GM12878 (cell line): Measurements from ENCODE around the gene MEGF11. TPM values are rescaled to one million over a fixed set of nuclear protein-coding genes. Genes with fewer than 3 reads are reported as not detected.

Experiments
- ATAC-seq: fragments of 200-7000 bp; cut with Tn5 transposase; 3 replicates; pipeline ENCODE4 v1.9.1; 2020; ENCODE audit warnings: mild to moderate bottlenecking, moderate library complexity
- BruUV-seq: library from RNA; stranded (reverse); fragments of 400-500 nt; replicated peaks from 2 replicates; lab custom pipeline; 2021; lab: Mats Ljungman, UMichigan
- CTCF ChIA-PET: fragments of 300-600 bp; sonication (Branson Sonifier 250); formaldehyde crosslinking; extraction: SDS; loops from one replicate; lab custom pipeline; 2021; ENCODE audit warnings: inconsistent platforms; lab: Yijun Ruan, JAX
- POLR2A ChIA-PET: fragments of 350-600 bp; formaldehyde crosslinking; extraction: SDS; loops from one replicate; lab custom pipeline; 2021; ENCODE audit warnings: inconsistent platforms; lab: Charles Lee
- RAD21 ChIA-PET: fragments of 300-600 bp; sonication (Branson Sonifier 250); formaldehyde crosslinking; loops from one replicate; lab custom pipeline; 2023; ENCODE audit warnings: antibody characterized with exemption; ENCODE audit not compliant: unreplicated experiment; lab: Charles Lee
- SMC1A ChIA-PET: fragments of 300-600 bp; sonication (Branson Sonifier 250); formaldehyde crosslinking; loops from one replicate; lab custom pipeline; 2023; ENCODE audit not compliant: unreplicated experiment, uncharacterized antibody; lab: Charles Lee
- DNase-seq: peaks from one replicate; pipeline ENCODE4 v3.0.0-alpha.2; 2011; ENCODE audit warnings: low read depth, low spot score
- FAIRE-seq: peaks from 3 replicates; lab custom pipeline; 2011; peaks lifted over from hg19 to GRCh38; lab: Jason Lieb, UNC
- H2AFZ ChIP-seq: 2 replicates; pipeline ENCODE4 v1.6.0; 2011; ENCODE audit warnings: low read depth, low read length, control low read depth; ENCODE audit not compliant: control insufficient read depth
- H3K27ac ChIP-seq: 2 replicates; pipeline ENCODE4 v1.5.1; 2011; ENCODE audit warnings: control low read depth; ENCODE audit not compliant: control insufficient read depth, insufficient read depth
- H3K27me3 ChIP-seq, 2 experiments: replicated peaks in 1 of 2; 2 replicates each; pipeline versions ENCODE4 v1.6.0 to v1.6.1; 2011; ENCODE audit warnings: low read length in 1 of 2; ENCODE audit not compliant: control insufficient read depth in 2 of 2, insufficient read depth in 2 of 2
- H3K36me3 ChIP-seq, 2 experiments: 2 replicates each; pipeline ENCODE4 v1.5.1; 2011; ENCODE audit warnings: low read length in 1 of 2; ENCODE audit not compliant: control insufficient read depth in 2 of 2, insufficient read depth in 2 of 2
- H3K4me1 ChIP-seq: 2 replicates; pipeline ENCODE4 v1.6.1; 2011; ENCODE audit warnings: mild to moderate bottlenecking, low read length, moderate library complexity, mixed read lengths; ENCODE audit not compliant: control insufficient read depth, insufficient read depth
- H3K4me2 ChIP-seq: 2 replicates; pipeline ENCODE4 v1.6.0; 2011; ENCODE audit warnings: control low read depth; ENCODE audit not compliant: control insufficient read depth, insufficient read depth
- H3K4me3 ChIP-seq: fragments of 200-600 bp; sonication (generic); 2 replicates; pipeline ENCODE4 v1.5.1; 2016
- H3K79me2 ChIP-seq: 2 replicates; pipeline ENCODE4 v1.6.0; 2011; ENCODE audit warnings: low read length; ENCODE audit not compliant: control insufficient read depth, insufficient read depth
- H3K9ac ChIP-seq: 2 replicates; pipeline ENCODE4 v1.8.0; 2011; ENCODE audit warnings: low read length, control low read depth, mixed read lengths; ENCODE audit not compliant: control insufficient read depth, insufficient read depth
- H3K9me3 ChIP-seq: replicated peaks from 3 replicates; pipeline ENCODE4 v1.5.1; 2011; ENCODE audit warnings: mild to moderate bottlenecking, low read length; ENCODE audit not compliant: control insufficient read depth, insufficient read depth
- H4K20me1 ChIP-seq: 2 replicates; pipeline ENCODE4 v1.6.0; 2011; ENCODE audit not compliant: control insufficient read depth, insufficient read depth
- CBX5 ChIP-seq: sonication (generic); IDR thresholded peaks from 2 replicates; pipeline ENCODE4 v1.6.1; 2016; ENCODE audit warnings: low read depth, moderate library complexity, mild to moderate bottlenecking, inconsistent platforms
- GATAD2B ChIP-seq: fragments of 450-650 bp; conservative IDR thresholded peaks from 2 replicates; pipeline ENCODE4 v1.6.1; 2017; ENCODE audit warnings: low read depth, mild to moderate bottlenecking, moderate library complexity
- IKZF2 ChIP-seq, 2 experiments: fragments of 450-650 bp; IDR thresholded peaks; 2 replicates each; pipeline ENCODE4 v1.6.1; 2017; ENCODE audit warnings: mild to moderate bottlenecking in 2 of 2, moderate library complexity in 2 of 2
- RELA ChIP-seq: fragments of 450-650 bp; IDR thresholded peaks from 2 replicates; pipeline ENCODE4 v1.8.0; 2014; ENCODE audit warnings: borderline replicate concordance; ENCODE audit not compliant: partially characterized antibody
- SUPT20H ChIP-seq: IDR thresholded peaks from 2 replicates; pipeline ENCODE4 v1.6.1; 2011; ENCODE audit warnings: low read depth, mild to moderate bottlenecking, low read length, moderate library complexity, borderline replicate concordance; ENCODE audit not compliant: control insufficient read depth
- TARDBP ChIP-seq: IDR thresholded peaks from 2 replicates; pipeline ENCODE4 v1.6.1; 2016; ENCODE audit warnings: borderline replicate concordance
- YBX1 ChIP-seq: fragments of 450-650 bp; IDR thresholded peaks from 2 replicates; pipeline ENCODE4 v1.6.1; 2016; ENCODE audit warnings: antibody characterized with exemption
- ZNF207 ChIP-seq: fragments of 450-650 bp; IDR thresholded peaks from 2 replicates; pipeline ENCODE4 v1.6.1; 2014; ENCODE audit warnings: antibody characterized with exemption, mild to moderate bottlenecking, borderline replicate concordance
- ZNF217 ChIP-seq: fragments of 450-650 bp; IDR thresholded peaks from 2 replicates; pipeline ENCODE4 v1.6.1; 2017; ENCODE audit warnings: antibody characterized with exemption, mild to moderate bottlenecking
- WGBS: methylation state at CpG from one replicate; pipeline ENCODE4 v1.1.6; 2016; ENCODE audit warnings: low lambda C conversion rate; ENCODE audit not compliant: insufficient replicate concordance, insufficient coverage; ENCODE audit errors: missing lambda C conversion rate; 5-methylcytosine and 5-hydroxymethylcytosine counted together
- in situ Hi-C: fragments of 300-500 bp; cut with MboI; formaldehyde crosslinking; loops from 9 replicates; pipeline ENCODE4 v1.14.3; 2018; ENCODE audit warnings: mixed read lengths
- intact Hi-C: fragments of 100-400 bp; cut with micrococcal nuclease; formaldehyde crosslinking; loops from one replicate; pipeline ENCODE4 v1.14.2; 2022; ENCODE audit not compliant: unreplicated experiment
- polyA plus RNA-seq, 11 experiments: library from polyadenylated mRNA; depleted of rRNA in 4 of 11; unstranded in 6 of 11; stranded (reverse) in 5 of 11; fragments of >200 nt; fragmentation: Nextera tagmentation in 4 of 11; fragmentation: Illumina TruSeq in 1 of 11; extraction: Ambion mirVana in 4 of 11; extraction: Trizol in 1 of 11; gene quantifications; 1 replicate in 1 of 11; 2 replicates in 10 of 11; pipeline versions ENCODE4 v1.2.1 to v1.2.3, GENCODE V29; 2011 to 2016; ENCODE audit warnings: inconsistent platforms in 2 of 11, missing spikeins in 2 of 11, low read depth in 1 of 11
- total RNA-seq, 4 experiments: library from RNA; depleted of rRNA in 3 of 4; stranded (reverse); fragments of >200 nt in 3 of 4; fragmentation: Illumina TruSeq in 1 of 4; extraction: Trizol in 1 of 4; gene quantifications; 2 replicates each; pipeline versions ENCODE4 v1.2.1 to v1.2.3, GENCODE V29; 2013 to 2021
- TF ChIP-seq, protein P1 (sequence below): fragments of 450-650 bp; IDR thresholded peaks from 2 replicates; pipeline ENCODE4 v1.6.1; 2017; ENCODE audit warnings: mild to moderate bottlenecking, moderate library complexity

The MEGF11 gene
- total and polyA plus RNA-seq, 10 of the 15 experiments (the other 5 are each of a cell fraction or from before 2014, with no cell fraction given), result 0.03 to 1.7 (median 0.49) TPM

DNA sequence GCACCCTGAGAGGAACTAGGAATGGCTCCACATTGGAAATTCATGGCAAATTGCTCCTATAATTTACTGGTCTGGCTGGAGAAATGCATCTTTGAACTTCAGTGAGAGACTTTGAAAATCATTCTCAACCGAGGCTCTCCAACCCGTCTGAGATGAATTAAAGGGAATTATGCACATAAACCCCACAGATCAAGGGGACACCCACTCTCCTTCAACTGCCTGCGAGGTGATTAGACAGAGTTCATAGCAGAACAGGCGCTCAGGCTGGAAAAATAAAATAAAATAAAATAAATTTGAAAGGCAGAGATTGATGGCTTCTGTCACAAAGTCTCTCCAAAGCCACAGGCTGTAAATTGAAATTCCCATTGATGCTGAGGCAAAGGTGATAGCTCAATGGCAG lies 37.7 kb downstream of the MEGF11 start:
- RAD21 ChIA-PET, result no interaction called here
- TF ChIP-seq YBX1 (no peak), ZNF207 (no peak), ZNF217 (no peak), TARDBP (no peak)
- SMC1A ChIA-PET, result interaction anchor here (1.2 kb wide), 1 partner anchor 16 kb away, joined by 3 read pairs; no protein-coding TSS in a partner anchor
- no peaks in the 10 kb centered on the region for H3K36me3 ChIP-seq
- H3K9ac ChIP-seq, result no peak overlapping the region
- WGBS, result 2% methylated on average over 4 of the region's 4 CpGs
- no peak overlapping the region for H3K4me3 ChIP-seq
- no peak for ATAC-seq
- POLR2A ChIA-PET, result no interaction called here
- no peak for FAIRE-seq
- H2AFZ ChIP-seq, result no peak overlapping the region
- H3K27ac ChIP-seq, result no peak overlapping the region
- no peaks in the 10 kb centered on the region for H4K20me1 ChIP-seq
- H3K4me1 ChIP-seq, result no peaks in the 10 kb centered on the region
- no TSS peak for BruUV-seq
- DNase-seq, result no peak
- no peaks in the 10 kb centered on the region; a peak in 2 of 4 replicates for H3K27me3 ChIP-seq
- no peaks in the 10 kb centered on the region for H3K9me3 ChIP-seq
- in situ Hi-C loops, result no loop called here
- intact Hi-C loops, result no loop called here
- H3K79me2 ChIP-seq, result no peaks in the 10 kb centered on the region
- no peak overlapping the region for H3K4me2 ChIP-seq
- CTCF ChIA-PET, result no interaction called here

DNA sequence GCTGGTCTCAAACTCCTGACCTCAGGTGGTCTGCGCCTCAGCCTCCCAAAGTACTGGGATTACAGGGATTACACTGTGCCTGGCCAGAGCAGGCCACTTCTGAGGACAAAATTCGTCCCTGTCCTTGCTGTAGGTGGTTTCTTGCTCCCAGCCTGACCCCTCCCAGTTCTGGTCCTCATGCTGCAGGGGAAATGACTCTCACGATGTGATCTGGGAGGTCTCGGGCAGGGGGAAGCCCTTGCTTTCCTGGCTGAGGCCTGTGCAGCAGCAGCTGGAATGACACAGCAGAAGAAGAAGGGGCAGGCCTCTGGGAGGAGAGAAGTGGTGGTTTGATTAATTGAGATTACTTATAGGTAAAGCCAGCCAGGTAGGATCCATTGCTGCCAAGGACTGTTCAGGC lies 39.3 kb downstream of the MEGF11 start:
- H3K9me3 ChIP-seq, result no peaks in the 10 kb centered on the region
- intact Hi-C loops (no loop called here), in situ Hi-C loops (no loop called here)
- ATAC-seq (no peak), FAIRE-seq (no peak), DNase-seq (no peak)
- RAD21 ChIA-PET, result no interaction called here
- no TSS peak for BruUV-seq
- SMC1A ChIA-PET, result interaction anchor here (0.6 kb wide), 1 partner anchor 17 kb away, joined by 3 read pairs; no protein-coding TSS in a partner anchor
- H3K4me2 ChIP-seq, result no peak overlapping the region
- H3K79me2 ChIP-seq, result no peaks in the 10 kb centered on the region
- no peak overlapping the region for H3K27ac ChIP-seq
- H3K36me3 ChIP-seq, result no peaks in the 10 kb centered on the region
- no peak overlapping the region for H2AFZ ChIP-seq
- H3K4me1 ChIP-seq, result no peaks in the 10 kb centered on the region
- H3K9ac ChIP-seq, result no peak overlapping the region
- CTCF ChIA-PET, result no interaction called here
- no peak overlapping the region for H3K4me3 ChIP-seq
- H3K27me3 ChIP-seq, result no peaks in the 10 kb centered on the region; a peak in 2 of 4 replicates
- WGBS, result 8% methylated on average over 4 of the region's 4 CpGs
- no peaks in the 10 kb centered on the region for H4K20me1 ChIP-seq
- POLR2A ChIA-PET, result no interaction called here
- no peak for TF ChIP-seq RELA
- TF ChIP-seq SUPT20H, result no peak
- no peak for TF ChIP-seq IKZF2 (IDR thresholded peaks at IDR 0.05)
- no peak for TF ChIP-seq CBX5
- TF ChIP-seq, protein P1, sequence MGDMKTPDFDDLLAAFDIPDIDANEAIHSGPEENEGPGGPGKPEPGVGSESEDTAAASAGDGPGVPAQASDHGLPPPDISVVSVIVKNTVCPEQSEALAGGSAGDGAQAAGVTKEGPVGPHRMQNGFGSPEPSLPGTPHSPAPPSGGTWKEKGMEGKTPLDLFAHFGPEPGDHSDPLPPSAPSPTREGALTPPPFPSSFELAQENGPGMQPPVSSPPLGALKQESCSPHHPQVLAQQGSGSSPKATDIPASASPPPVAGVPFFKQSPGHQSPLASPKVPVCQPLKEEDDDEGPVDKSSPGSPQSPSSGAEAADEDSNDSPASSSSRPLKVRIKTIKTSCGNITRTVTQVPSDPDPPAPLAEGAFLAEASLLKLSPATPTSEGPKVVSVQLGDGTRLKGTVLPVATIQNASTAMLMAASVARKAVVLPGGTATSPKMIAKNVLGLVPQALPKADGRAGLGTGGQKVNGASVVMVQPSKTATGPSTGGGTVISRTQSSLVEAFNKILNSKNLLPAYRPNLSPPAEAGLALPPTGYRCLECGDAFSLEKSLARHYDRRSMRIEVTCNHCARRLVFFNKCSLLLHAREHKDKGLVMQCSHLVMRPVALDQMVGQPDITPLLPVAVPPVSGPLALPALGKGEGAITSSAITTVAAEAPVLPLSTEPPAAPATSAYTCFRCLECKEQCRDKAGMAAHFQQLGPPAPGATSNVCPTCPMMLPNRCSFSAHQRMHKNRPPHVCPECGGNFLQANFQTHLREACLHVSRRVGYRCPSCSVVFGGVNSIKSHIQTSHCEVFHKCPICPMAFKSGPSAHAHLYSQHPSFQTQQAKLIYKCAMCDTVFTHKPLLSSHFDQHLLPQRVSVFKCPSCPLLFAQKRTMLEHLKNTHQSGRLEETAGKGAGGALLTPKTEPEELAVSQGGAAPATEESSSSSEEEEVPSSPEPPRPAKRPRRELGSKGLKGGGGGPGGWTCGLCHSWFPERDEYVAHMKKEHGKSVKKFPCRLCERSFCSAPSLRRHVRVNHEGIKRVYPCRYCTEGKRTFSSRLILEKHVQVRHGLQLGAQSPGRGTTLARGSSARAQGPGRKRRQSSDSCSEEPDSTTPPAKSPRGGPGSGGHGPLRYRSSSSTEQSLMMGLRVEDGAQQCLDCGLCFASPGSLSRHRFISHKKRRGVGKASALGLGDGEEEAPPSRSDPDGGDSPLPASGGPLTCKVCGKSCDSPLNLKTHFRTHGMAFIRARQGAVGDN, result no peak
- no peak for TF ChIP-seq GATAD2B
